Smooth muscle cell (in vitro differentiated cells): ENCODE results near the gene COL9A2. TPM values are rescaled to one million over a fixed set of nuclear protein-coding genes. Genes with fewer than 3 reads are reported as not detected.

ENCODE experiments used
- DNase-seq: peaks from one replicate; lab custom pipeline; 2025; ENCODE audit not compliant: unreplicated experiment; lab: John Stamatoyannopoulos, UW
- H2AFZ ChIP-seq: fragments of 200-600 bp; sonication (generic); 2 replicates; pipeline ENCODE4 v1.6.0; 2016; ENCODE audit warnings: antibody characterized with exemption, low read depth, mild to moderate bottlenecking
- H3F3A ChIP-seq: fragments of 200-600 bp; sonication (generic); 2 replicates; pipeline ENCODE4 v1.6.0; 2017; ENCODE audit warnings: antibody characterized with exemption, low read depth
- H3K27ac ChIP-seq: fragments of 200-600 bp; sonication (generic); 2 replicates; pipeline ENCODE4 v1.5.1; 2016; ENCODE audit warnings: low read depth, mild to moderate bottlenecking
- H3K27me3 ChIP-seq: fragments of 200-600 bp; sonication (generic); 2 replicates; pipeline ENCODE4 v1.6.1; 2016; ENCODE audit warnings: low read depth, mild to moderate bottlenecking
- H3K36me3 ChIP-seq: fragments of 200-600 bp; sonication (generic); 2 replicates; pipeline ENCODE4 v1.5.1; 2016; ENCODE audit warnings: low read depth
- H3K4me1 ChIP-seq: fragments of 200-600 bp; sonication (generic); 2 replicates; pipeline ENCODE4 v1.5.1; 2016; ENCODE audit warnings: low read depth
- H3K4me2 ChIP-seq: fragments of 200-600 bp; sonication (generic); 2 replicates; pipeline ENCODE4 v1.6.0; 2016; ENCODE audit warnings: mild to moderate bottlenecking
- H3K4me3 ChIP-seq: fragments of 200-600 bp; sonication (generic); 2 replicates; pipeline ENCODE4 v1.5.1; 2016; ENCODE audit warnings: mild to moderate bottlenecking
- H3K79me2 ChIP-seq: fragments of 200-600 bp; sonication (generic); 2 replicates; pipeline ENCODE4 v1.6.0; 2016; ENCODE audit warnings: low read depth, mild to moderate bottlenecking
- H3K9ac ChIP-seq: fragments of 200-600 bp; sonication (generic); 2 replicates; pipeline ENCODE4 v1.6.0; 2016; ENCODE audit warnings: low read depth
- H3K9me3 ChIP-seq: fragments of 200-600 bp; sonication (generic); replicated peaks from 2 replicates; pipeline ENCODE4 v1.5.1; 2016; ENCODE audit warnings: low read depth
- H4K20me1 ChIP-seq: fragments of 200-600 bp; sonication (generic); 2 replicates; pipeline ENCODE4 v1.6.0; 2016; ENCODE audit warnings: low read depth
- WGBS: methylation state at CpG from one replicate; pipeline ENCODE4 v1.1.7; 2016; ENCODE audit warnings: low lambda C conversion rate; 5-methylcytosine and 5-hydroxymethylcytosine counted together
- polyA plus RNA-seq: library from polyadenylated mRNA; unstranded; fragments of >200 nt; fragmentation: Nextera tagmentation; extraction: Ambion mirVana; gene quantifications from 2 replicates; pipeline ENCODE4 v1.2.1, GENCODE V29; 2016
- total RNA-seq: library from RNA; depleted of rRNA; stranded (reverse); fragments of >200 nt; gene quantifications from 2 replicates; pipeline ENCODE4 v1.2.3, GENCODE V29; 2014
- TF ChIP-seq, protein P1 (sequence below): fragments of 200-600 bp; sonication (generic); IDR thresholded peaks from 2 replicates; pipeline ENCODE4 v1.5.1; 2017; ENCODE audit warnings: borderline replicate concordance, mild to moderate bottlenecking, antibody characterized with exemption; ENCODE audit not compliant: insufficient read depth, poor library complexity, severe bottlenecking

Gene COL9A2
- total and polyA plus RNA-seq, 2 experiments from 2014 or later = 8.0 to 24.5 TPM

DNA sequence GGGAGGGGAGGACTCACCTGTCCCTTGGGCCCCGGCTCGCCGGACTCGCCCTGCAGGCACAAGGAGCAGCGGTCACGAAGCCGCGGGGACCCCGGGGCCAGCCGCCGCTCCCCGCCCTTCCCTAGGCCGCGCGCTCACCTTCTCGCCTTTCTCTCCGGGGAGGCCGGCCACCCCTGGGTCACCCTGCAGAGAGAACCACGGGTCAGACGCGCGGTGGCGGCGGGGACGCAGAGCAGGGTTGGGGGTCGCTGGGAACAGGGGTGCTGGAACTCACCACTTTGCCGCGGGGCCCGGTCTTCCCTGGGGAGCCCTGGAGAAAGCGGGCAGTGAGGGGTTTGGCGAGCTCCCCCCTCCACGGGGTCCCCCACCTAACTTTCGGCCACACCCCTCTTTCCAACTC lies 13.3 kb downstream of the COL9A2 start:
- Histone ChIP-seq H3K36me3 (no peaks in the 10 kb centered on the region), H4K20me1 (no peaks in the 10 kb centered on the region), H3F3A (no peaks in the 10 kb centered on the region), H3K27ac (no peak overlapping the region), H3K9me3 (no peaks in the 10 kb centered on the region), H3K4me2 (no peak overlapping the region), H3K9ac (no peak overlapping the region), H3K27me3 (no peaks in the 10 kb centered on the region), H3K4me3 (no peak overlapping the region), H3K4me1 (no peaks in the 10 kb centered on the region), H3K79me2 (no peaks in the 10 kb centered on the region), H2AFZ (no peak overlapping the region)
- TF ChIP-seq, protein P1, sequence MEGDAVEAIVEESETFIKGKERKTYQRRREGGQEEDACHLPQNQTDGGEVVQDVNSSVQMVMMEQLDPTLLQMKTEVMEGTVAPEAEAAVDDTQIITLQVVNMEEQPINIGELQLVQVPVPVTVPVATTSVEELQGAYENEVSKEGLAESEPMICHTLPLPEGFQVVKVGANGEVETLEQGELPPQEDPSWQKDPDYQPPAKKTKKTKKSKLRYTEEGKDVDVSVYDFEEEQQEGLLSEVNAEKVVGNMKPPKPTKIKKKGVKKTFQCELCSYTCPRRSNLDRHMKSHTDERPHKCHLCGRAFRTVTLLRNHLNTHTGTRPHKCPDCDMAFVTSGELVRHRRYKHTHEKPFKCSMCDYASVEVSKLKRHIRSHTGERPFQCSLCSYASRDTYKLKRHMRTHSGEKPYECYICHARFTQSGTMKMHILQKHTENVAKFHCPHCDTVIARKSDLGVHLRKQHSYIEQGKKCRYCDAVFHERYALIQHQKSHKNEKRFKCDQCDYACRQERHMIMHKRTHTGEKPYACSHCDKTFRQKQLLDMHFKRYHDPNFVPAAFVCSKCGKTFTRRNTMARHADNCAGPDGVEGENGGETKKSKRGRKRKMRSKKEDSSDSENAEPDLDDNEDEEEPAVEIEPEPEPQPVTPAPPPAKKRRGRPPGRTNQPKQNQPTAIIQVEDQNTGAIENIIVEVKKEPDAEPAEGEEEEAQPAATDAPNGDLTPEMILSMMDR = no peak
- DNase-seq = no peak
- WGBS = 93% methylated on average over 23 of the region's 33 CpGs

- TF ChIP-seq, protein P1 = no peak
- H3K9ac ChIP-seq = no peak overlapping the region
- 95% methylated on average over 35 of the region's 38 CpGs for WGBS
- no peaks in the 10 kb centered on the region for H4K20me1 ChIP-seq
- DNase-seq = no peak
- H3K9me3 ChIP-seq = no peaks in the 10 kb centered on the region
- H3K36me3 ChIP-seq = no peaks in the 10 kb centered on the region
- no peaks in the 10 kb centered on the region for H3F3A ChIP-seq
- no peak overlapping the region for H2AFZ ChIP-seq
- no peak overlapping the region for H3K4me3 ChIP-seq
- H3K4me2 ChIP-seq = no peak overlapping the region
- H3K79me2 ChIP-seq = no peaks in the 10 kb centered on the region
- no peaks in the 10 kb centered on the region for H3K27me3 ChIP-seq
- H3K4me1 ChIP-seq = no peaks in the 10 kb centered on the region
- no peak overlapping the region for H3K27ac ChIP-seq
Measured at GRCh38 chr1:40303051-40303771, 13.9 kb downstream of the COL9A2 start.

- no peak overlapping the region for H3K4me2 ChIP-seq
- H3K79me2 ChIP-seq = no peaks in the 10 kb centered on the region
- no peaks in the 10 kb centered on the region for H3K27me3 ChIP-seq
- no peak for DNase-seq
- no peaks in the 10 kb centered on the region for H3F3A ChIP-seq
- TF ChIP-seq, protein P1 = no peak
- no peaks in the 10 kb centered on the region for H3K9me3 ChIP-seq
- no peak overlapping the region for H3K4me3 ChIP-seq
- H3K27ac ChIP-seq = no peak overlapping the region
- H3K9ac ChIP-seq = no peak overlapping the region
- WGBS = 99% methylated on average over 9 of the region's 13 CpGs
- no peaks in the 10 kb centered on the region for H3K4me1 ChIP-seq
- H3K36me3 ChIP-seq = no peaks in the 10 kb centered on the region
- H4K20me1 ChIP-seq = no peaks in the 10 kb centered on the region
- no peak overlapping the region for H2AFZ ChIP-seq
Measured at GRCh38 chr1:40302475-40302874, 14.6 kb downstream of the COL9A2 start.
